Esophagus mucosa (tissue), 1 donor: ENCODE data around the gene POU2F3. TPM values are rescaled to one million over a fixed set of nuclear protein-coding genes. Genes with fewer than 3 reads are reported as not detected.

Source experiments
- ATAC-seq: fragments of 200-7000 bp; cut with Tn5 transposase; one replicate; pipeline ENCODE4 v1.9.1; 2020
- total RNA-seq: library from RNA; stranded (reverse); gene quantifications from one replicate; pipeline ENCODE4 v1.2.4, GENCODE V29; 2023
- donor health status: DM: yes; HTN: yes; CAD: no.

Gene POU2F3
- total RNA-seq = 3.2 TPM

DNA sequence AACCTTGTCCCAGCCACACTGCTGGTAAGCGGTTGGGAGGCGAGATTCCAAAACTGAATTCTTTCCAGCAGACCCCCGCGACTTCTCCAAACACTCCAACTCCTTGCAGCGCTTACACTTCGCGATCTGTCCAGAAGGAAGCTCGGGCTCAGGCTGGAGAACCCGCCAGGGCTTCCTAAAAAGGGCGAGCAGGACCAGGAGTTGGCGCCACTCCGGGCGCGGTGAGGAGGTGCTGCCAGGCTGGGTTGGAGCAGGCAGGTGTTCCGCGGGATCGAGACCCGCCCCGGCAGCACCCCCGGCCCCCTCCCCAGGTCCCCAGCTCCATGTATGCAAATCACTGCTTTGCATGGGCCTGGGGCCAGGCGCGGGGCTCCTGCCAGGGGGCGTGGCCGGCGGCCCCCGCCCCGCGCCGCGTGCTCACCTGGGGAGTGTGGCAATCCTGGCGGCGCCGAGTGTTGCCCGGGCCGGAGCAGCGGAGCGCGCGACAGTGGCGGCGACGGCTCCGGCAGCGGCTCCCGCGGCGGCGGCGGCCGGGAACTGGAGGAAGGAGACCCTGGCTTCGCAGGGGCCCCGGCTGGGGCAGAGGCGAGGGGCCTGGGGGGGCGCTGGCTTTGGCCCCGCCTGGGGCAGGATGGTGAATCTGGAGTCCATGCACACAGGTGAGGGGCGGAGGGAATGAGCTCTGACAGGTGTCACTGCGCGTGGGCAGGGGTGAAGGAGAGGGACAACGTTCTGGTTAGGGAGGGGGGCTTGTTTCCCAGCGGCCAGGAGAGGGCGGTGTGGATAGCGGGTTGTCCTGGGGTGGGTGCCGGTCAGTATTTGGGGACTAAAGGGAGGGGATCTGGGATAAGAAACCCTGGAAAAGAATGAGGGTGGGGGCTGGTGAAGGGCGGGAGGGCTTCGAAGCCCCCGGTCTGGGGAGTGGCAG lies at the start of gene POU2F3:
TSS of gene POU2F3 (plus strand) at position 428 of the 928 bp plus-strand sequence. CDS start at position 632, 204 bp downstream.
- ATAC-seq = peak; percentile 57

DNA sequence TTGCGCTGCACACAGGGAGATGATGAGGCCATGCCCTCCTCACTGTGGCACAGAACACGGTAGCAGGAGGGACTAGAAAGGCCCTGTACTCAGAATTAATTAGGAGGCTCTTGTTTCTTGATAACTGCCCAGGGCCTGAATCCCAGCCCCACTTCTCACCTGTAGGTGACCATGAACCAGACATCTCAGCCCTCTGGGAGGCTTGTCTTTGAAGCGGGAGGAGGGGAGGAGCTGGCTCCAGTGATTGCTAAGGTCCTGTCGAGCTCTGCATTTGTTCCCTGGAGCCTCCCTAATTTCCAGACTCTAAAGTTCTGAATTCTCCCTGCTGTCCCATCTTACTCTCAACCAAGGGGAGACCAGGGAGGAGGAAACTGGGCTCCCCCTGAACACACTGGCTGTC lies 48.9 kb upstream of the POU2F3 start:
- no peak for ATAC-seq

DNA sequence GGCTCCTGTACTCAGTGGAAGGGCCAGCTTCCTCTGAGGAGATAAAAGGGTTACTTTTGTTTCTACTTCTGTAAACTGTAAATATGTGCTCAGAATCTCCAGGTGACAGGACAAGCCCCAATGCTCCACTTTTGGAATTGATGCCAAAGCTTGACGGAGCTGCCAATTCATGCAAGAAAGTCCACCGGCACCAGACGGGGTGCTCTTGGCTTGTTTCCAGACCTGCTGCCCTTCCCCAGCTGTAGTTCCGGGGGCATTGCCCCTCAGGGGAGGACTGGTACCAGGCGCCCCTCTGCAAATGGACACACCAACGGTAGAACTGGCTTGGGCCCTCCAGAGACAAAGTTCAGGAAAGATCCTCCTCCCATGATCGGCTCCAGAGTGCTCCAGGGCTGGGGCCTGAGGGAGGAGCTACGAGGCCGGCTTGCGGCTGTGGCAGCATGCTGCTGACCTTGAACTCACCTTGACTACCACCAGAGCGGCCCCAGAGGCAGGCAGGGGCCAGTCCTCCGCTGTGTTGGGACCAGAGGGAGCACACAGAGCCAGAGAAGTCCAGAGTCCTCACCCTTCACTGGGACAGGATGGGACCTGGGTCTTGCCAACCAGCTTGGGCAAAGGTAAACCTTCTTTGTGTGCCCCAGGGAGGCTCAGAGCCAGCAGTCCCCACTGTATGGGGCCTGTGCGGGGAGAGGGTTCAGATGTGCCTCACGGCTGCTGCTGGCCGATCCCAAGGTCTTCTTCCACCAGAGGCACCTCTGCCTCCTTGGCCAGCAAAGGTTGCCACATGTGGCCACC lies 46.9 kb upstream of the POU2F3 start:
- no peak for ATAC-seq

DNA sequence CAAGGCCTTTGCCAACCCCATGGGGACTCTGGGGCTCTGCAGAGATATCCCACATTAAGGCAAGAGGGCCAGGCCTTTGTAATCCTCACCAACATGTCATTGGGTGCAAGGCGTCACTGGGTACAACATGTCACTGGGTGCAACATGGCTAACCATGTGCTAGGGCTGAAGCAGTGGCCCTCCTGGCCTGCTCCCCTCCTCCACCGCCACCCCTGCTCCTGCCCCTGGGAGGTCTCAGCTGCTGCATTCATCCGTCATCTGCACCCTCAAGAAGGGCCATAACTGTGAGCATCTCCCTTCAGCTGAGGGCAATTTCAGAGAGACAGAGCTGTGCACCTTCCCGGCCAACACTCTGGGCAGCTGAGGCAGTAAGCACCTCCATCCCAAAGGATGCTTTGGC lies 45.8 kb upstream of the POU2F3 start:
- ATAC-seq = no peak

DNA sequence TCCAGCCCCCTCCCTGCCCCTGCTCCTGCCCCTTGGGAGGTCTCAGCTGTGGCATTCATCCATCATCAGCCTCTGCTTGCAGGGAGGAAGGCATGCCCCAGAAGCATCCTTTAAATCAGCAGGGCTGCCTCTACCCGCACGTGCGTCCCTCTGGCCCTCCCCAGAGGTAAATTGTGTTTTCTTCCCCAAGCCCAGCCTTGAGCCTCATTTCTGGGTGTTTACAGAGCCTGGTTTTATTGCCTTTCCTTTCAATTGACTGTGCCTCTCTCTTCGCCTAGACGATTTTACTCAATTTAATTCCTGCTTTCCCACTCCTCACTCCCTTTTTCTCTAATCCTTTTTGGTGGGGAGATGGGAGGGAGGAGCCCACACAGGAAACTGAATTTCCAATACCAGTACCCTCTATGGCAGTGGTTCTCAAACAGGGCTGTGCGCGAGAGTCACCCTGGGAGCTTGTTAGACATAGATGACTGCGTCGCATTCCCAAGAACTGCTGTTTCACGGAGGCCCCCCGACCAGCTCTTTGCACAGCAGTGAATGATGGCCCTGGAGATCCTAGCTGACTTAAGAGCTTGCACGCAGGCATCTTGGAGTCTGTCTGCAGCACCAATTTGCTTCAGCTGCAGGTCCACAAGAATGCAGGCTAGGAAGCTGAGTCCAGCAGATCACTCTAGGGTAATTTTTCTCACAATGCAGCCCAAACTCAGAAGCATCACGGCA lies 44.2 kb upstream of the POU2F3 start:
- no peak for ATAC-seq

DNA sequence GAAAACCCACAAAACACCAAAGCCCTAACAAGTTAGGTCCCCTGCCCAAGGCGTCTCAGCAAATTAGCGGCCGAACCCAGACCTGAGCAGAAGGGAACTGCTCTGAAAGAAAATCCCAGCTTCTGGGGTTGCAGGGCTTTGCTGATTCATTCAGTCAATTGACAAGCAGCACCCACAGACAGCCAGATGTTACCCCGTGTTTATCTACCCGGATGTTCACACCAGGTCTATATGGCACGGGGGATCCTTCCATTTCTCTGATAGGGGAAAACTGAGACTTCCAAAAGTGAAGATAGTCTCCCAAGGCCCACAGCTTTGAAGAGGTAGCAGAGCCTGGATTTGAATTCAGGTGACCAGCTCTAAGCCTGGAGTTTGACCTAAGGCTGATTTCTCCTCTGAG lies 43.1 kb upstream of the POU2F3 start:
- no peak for ATAC-seq

DNA sequence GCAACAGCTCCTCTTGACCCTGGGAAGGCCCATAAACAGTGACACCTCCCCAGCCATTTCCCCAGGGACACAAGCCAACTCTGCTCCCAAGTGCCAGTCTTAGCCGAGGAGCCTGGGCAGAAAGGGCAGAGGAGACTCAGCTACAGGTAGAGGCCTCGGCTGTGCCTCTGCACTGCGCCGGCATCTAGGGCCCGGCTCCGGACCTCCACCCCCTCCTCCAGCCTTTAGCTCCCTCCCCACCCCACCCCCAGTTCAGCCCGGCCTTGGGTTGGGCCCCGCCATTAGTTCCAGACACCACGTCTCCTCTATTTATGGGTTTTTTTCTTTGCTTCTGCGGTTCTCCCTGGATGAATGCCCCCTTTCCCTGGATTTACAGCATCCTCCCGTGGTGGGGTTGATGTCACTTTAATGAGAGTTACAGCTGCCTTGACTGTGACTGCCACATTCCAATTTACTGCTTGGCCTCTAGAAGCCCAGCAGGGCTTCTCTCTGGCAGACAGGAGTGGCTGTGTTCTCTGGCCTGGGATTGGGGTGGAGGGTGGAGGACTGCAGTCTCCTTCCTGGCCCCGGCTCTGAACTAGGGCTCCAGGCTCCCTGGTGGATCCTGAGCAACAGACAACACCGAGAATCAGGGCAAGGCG lies 42.6 kb upstream of the POU2F3 start:
- ATAC-seq = no peak

DNA sequence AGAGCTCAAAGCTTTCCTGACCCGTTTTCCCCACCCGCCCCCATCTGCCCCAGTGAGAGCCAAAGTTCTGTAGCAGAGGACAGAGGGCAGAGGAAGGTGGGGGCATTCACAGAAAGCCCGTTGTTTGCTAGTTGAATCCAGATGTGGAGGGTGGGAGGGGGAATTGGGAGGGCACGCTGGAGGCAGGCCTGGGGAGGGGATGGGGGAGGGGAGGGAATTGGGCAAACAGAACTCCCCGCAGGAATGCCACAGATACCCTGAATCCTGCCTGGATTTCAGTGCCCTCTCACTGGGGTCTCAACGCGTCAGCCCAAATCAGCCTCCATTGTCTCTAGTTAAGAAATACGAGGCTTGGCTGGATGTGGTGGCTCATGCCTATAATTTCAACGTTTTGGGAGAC lies 42.0 kb upstream of the POU2F3 start:
- no peak for ATAC-seq

DNA sequence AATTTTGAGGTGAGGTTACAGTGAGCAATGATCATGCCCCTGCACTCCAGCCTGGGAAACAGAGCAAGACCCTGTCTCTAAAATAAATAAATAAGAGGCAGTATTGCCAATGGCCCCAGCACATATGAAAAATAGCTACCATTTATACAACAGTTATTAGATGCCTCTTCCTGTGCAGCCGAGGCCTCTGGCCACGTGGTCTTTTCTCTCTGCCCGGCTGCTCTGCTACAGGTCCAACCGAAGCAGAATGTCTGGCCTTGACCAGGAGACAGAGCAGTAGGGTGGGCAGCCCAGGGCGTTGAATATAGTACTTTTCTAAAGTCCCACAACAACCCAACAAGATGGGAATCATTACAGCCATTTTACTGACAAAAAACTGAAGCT lies 41.5 kb upstream of the POU2F3 start:
- ATAC-seq = no peak

DNA sequence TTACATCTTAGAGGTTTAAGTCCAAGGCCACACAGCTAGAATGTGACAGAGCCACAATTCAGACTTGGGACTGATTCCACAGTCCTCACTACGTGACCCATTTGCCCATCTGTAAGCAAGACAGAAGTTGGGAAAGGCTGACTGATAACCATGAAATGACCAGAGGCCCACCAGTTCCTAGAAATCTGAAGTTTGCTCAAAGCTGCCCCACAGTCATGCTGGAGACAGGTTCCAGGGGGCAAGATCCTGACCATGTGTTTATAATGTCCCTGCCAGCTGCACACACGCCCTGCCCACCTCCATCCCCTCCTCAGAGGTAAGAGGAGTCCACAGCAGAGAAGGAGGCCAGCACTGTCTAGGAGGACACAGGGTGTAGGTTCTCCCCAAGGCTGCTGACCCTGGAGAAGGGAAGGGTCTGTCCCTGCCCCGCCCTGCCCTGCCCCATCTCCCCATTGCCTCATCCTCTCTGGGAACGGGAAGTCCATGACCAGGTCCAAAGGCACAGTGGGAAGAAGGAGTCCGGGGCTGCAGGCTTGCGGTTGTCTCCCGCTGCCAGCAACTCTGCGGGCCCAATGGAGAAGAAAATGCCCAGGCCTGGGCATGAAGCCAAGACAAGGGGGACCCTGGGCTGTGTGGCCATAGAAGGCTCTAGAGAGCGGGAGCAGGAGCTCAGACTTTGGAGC lies 41.0 kb upstream of the POU2F3 start:
- ATAC-seq = no peak

DNA sequence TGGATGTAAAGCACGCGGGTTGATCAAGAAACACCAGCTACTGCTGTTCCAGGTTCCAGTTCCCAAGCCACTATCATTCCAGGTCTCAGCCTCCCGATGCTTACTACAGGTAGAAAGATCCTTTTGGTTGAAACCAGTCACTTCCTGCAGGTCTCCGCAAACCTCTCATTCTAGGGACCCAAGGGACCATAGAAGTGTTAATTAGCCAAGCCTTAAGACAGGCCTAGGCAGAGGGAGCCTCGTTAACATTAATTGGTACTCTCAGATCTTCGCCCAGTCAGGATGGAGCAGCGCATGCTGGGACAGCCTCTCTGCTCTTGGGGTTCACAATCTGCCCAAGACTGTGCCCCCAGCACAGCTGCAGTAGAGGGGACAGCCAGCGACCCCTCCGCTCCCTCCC lies 40.3 kb upstream of the POU2F3 start:
- ATAC-seq = no peak

DNA sequence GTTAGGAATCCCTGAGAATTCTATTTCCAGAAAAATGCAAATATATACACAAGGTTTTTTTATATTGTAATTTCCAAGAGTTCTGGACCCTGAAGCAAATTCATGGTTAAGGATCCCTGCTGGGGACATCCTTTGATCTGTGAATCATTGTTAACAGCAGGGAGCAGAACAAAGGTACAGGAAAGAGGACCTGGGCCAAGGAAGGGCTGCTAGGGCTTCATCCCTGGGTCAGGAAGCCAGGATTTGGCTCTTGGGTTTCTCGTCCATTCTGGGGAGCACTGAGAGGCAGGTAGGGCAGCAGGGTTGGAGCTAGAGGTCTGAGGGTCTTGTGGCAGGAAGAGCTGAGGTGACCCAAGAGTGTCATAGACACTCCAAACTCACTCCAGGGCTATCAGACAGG lies 39.3 kb upstream of the POU2F3 start:
- no peak for ATAC-seq

DNA sequence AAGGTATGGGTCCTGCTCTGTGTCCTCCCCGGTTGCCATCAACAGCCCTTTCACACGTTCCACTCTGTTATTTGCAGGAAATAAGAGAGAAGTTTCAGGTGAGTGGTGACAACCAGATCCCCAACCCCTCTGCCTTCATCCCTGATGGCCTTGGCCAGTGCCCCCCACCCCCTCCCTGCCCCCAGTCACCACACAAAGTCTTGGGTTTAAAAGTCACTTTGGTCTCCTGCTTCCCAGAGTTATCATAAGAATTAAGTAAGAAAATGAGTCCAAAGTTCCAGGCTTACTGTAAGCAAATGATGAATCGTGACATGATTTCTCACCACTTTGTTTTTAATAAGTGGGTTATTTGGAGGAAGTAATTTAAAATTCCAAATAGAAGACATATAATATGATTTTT lies 38.3 kb upstream of the POU2F3 start:
- no peak for ATAC-seq

DNA sequence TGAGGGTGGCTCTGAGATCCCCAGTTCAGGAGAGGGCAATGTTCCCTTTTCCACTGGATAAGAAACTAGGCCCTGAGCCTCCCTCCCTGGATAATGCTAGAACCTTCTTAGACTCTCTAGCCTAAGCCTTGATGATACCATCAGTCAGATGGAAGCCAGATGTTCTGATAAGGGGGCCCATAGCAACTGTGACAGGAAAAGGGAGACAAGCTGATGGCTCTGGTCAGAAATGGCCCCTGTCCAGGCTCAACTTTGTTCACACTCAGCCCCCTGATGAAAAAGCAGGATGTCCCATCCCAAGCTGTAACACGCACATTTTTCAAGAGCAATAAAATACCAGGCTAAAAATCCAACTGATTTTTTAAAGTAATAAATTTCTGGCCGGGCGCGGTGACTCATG lies 36.3 kb upstream of the POU2F3 start:
- ATAC-seq = no peak

DNA sequence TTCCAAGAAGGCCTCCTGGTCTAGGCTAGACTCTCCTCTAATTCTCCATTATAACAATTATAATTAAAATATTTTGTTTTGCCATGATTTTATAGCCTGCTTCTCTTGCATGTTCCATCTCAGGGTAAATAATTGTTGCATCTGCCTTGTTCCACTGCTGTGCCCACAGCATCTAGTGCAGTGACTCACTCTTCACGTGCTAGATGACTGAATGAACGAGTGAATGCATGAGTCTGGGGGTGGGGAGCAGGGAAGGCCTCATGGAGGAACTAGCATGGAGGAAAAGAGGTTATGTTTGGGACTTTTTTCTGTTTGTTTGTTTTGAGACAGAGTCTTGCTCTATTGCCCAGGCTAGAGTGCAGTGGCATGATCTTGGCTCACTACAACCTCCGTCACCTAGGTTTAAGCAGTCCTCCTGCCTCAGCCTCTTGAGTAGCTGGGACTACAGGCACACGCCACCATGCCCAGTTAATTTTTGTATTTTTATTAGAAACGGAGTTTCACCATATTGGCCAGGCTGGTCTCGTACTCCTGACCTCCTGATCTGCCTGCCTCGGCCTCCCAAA lies 34.3 kb upstream of the POU2F3 start:
- ATAC-seq = peak; percentile 50

DNA sequence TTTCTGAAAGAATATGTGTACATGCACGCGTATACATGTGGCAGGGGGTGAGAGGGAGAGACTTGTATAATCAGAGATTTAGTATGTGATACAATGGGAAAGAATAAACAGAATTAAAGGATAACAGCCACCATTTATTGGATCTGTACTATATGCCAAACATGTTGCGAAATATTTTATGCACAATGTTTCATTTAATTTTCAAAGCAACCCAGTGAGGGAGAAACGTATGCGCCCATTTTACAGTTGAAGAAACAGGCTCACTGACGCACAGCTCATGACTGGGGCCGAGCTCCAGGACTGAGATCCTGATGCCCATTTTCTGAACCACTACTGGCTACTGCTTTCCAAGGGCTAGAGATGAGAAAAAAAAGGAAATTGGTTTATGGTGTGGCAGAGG lies 32.4 kb upstream of the POU2F3 start:
- no peak for ATAC-seq

DNA sequence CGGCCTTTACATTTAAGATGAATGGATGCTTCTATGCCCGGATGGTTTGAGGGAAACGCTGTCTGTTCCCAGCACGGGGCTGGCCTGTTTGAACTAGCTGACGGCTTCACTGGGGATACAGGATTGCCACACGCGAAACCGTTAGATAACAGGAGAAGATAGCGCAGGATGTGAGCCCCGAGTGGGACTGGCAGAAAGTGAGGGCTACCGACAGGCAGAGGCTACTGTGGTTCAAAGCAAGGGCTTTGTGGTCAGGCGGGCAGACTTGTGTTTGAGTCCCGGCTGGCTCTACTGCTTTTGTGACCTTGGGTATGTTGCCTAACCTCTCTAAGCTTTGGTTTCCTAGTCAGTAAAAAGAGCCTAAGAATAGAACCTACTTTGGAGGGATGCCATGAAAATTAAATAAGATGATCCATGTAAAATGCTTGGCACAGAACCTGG lies 31.9 kb upstream of the POU2F3 start:
- ATAC-seq = peak; percentile 10

DNA sequence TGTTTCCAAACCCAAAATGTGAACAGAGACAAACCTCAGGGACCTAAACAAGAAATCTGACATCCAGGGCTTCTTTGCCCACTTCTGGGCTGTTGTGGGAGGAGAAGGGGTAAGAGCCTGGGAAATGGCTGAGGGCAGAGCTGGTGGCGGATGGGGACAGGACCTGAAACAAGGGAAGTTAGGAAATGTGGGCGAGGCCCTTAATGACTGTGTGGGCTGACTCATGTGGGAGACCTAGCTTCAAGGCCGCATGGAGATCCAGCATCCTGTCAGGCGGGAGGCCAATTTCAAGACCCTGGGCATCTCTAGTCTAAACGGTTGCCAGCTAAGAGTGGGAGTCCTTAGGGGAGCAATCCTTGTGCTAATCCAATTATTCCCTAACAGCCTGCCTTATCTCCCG lies 31.2 kb upstream of the POU2F3 start:
- ATAC-seq = peak; percentile 77

DNA sequence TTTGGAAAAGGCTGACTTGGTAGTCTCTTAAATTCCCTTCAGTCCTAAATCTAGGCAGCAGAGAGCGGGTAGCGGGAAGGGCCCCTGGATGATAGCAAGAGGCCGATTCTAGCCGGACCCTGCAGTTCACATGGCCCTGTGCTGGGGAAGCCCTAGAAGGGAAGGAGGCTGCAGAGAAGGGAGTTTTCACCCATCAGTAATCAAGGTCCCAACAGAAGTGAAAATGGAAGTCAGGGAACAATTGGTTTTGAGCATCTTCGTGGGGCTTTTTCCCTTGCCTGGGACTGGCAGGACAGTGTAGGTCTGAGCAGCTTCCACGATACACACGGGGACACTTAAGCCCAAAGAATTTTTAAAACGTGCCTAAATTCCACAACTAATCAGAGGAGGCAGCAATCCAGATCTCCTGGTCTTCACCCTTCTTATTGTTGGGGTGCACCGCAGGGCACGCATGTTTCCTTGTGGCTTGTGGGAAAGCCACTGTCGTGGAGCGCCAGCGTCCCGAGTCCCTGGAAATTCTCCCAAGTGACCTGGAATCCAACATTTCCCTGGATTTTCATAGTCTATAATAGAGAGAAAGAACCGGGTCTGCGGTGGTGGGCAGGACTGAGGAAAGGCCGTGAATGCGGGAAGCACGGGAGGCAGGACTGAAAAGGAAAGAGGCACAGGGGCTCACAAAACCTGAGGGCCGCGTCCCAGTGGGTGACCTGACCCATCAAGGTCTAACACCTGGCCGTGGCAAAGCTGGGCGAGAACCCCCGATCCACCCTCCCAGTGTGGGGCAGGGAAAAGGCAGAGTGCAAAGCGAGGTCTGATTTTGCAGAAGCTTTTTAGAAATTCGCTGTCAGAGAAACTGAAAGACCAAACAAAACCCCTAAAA lies 30.0 kb upstream of the POU2F3 start:
- ATAC-seq = no peak
